Liver (tissue), 9 donors: ENCODE results near the gene PGM5. TPM values are rescaled to one million over a fixed set of nuclear protein-coding genes. Genes with fewer than 3 reads are reported as not detected.

Experiments
- DNase-seq: peaks from one replicate; pipeline ENCODE4 v3.0.0-alpha.2; 2017; ENCODE audit warnings: low spot score
- H3K27ac ChIP-seq, 2 donors: one replicate each; pipeline ENCODE4 v1.7.0; 2013; ENCODE audit warnings: inconsistent platforms in 2 of 2, low read length in 2 of 2, control low read depth in 1 of 2, low read depth in 1 of 2, mild to moderate bottlenecking in 1 of 2
- H3K27me3 ChIP-seq, 4 donors: one replicate each; pipeline versions ENCODE4 v1.6.1 to v1.7.0; 2013; ENCODE audit warnings: low read length in 3 of 4, inconsistent platforms in 1 of 4, mild to moderate bottlenecking in 1 of 4, moderate library complexity in 1 of 4; ENCODE audit not compliant: control insufficient read depth in 4 of 4, insufficient read depth in 4 of 4
- H3K36me3 ChIP-seq, 4 donors: one replicate each; pipeline versions ENCODE4 v1.6.1 to v1.7.0; 2013; ENCODE audit warnings: low read length in 3 of 4, mild to moderate bottlenecking in 3 of 4, low read depth in 1 of 4, moderate library complexity in 1 of 4; ENCODE audit not compliant: control insufficient read depth in 4 of 4, insufficient read depth in 3 of 4
- H3K4me1 ChIP-seq, 4 donors: one replicate each; pipeline versions ENCODE4 v1.6.1 to v1.7.0; 2013; ENCODE audit warnings: low read length in 3 of 4, mild to moderate bottlenecking in 3 of 4, moderate library complexity in 1 of 4; ENCODE audit not compliant: control insufficient read depth in 4 of 4, insufficient read depth in 4 of 4
- H3K4me3 ChIP-seq, 3 donors: one replicate each; pipeline versions ENCODE4 v1.6.1 to v1.7.0; 2013; ENCODE audit warnings: low read length in 3 of 3, control low read depth in 1 of 3, low read depth in 1 of 3, mild to moderate bottlenecking in 1 of 3
- H3K9ac ChIP-seq, 2 donors: one replicate each; pipeline ENCODE4 v1.7.0; 2013; ENCODE audit warnings: low read length in 2 of 2, mild to moderate bottlenecking in 2 of 2, moderate library complexity in 2 of 2, control low read depth in 1 of 2, low read depth in 1 of 2
- H3K9me3 ChIP-seq, 4 donors: one replicate each; pipeline versions ENCODE4 v1.6.1 to v1.7.0; 2013; ENCODE audit warnings: low read length in 3 of 4; ENCODE audit not compliant: control insufficient read depth in 4 of 4
- EGR1 ChIP-seq, 2 donors: IDR thresholded peaks; 2 replicates each; pipeline ENCODE4 v1.6.1; 2016 to 2018; ENCODE audit warnings: antibody characterized with exemption in 2 of 2, low read depth in 2 of 2
- FOXA1 ChIP-seq: IDR thresholded peaks from 2 replicates; pipeline ENCODE4 v1.6.1; 2016; ENCODE audit warnings: antibody characterized with exemption
- FOXA2 ChIP-seq: IDR thresholded peaks from 2 replicates; pipeline ENCODE4 v1.6.1; 2016; ENCODE audit warnings: antibody characterized with exemption
- HNF4A ChIP-seq, 2 donors: conservative IDR thresholded peaks; 2 replicates each; pipeline ENCODE4 v1.6.1; 2016; ENCODE audit warnings: antibody characterized with exemption in 2 of 2, mild to moderate bottlenecking in 2 of 2
- HNF4G ChIP-seq: IDR thresholded peaks from 2 replicates; pipeline ENCODE4 v1.6.1; 2016; ENCODE audit warnings: antibody characterized with exemption
- NR2F2 ChIP-seq: IDR thresholded peaks from 2 replicates; pipeline ENCODE4 v1.6.1; 2016; ENCODE audit warnings: antibody characterized with exemption
- RAD21 ChIP-seq, 2 donors: IDR thresholded peaks; 2 replicates each; pipeline ENCODE4 v1.6.1; 2016; ENCODE audit warnings: antibody characterized with exemption in 2 of 2, mild to moderate bottlenecking in 2 of 2
- RXRA ChIP-seq, 2 donors: IDR thresholded peaks; 2 replicates each; pipeline ENCODE4 v1.6.1; 2017 to 2018; ENCODE audit warnings: antibody characterized with exemption in 2 of 2, mild to moderate bottlenecking in 1 of 2
- SP1 ChIP-seq: IDR thresholded peaks from 2 replicates; pipeline ENCODE4 v1.6.1; 2018; ENCODE audit warnings: antibody characterized with exemption, mild to moderate bottlenecking
- TAF1 ChIP-seq: conservative IDR thresholded peaks from 2 replicates; pipeline ENCODE4 v1.6.1; 2016; ENCODE audit warnings: antibody characterized with exemption, mild to moderate bottlenecking
- WGBS: extraction: QIAGEN DNeasy Blood & Tissue Kit; methylation state at CpG from one replicate; pipeline ENCODE4 v1.1.7; 2013; 5-methylcytosine and 5-hydroxymethylcytosine counted together
- polyA plus RNA-seq, 2 donors: library from polyadenylated mRNA; stranded (reverse) in 1 of 2; unstranded in 1 of 2; fragments of 200-250 nt in 1 of 2; fragments of >200 nt in 1 of 2; fragmentation: Nextera tagmentation in 1 of 2; extraction: Ambion mirVana in 1 of 2; gene quantifications; one replicate each; pipeline versions ENCODE4 v1.2.1 to v1.2.3, GENCODE V29; 2013 to 2015
- total RNA-seq, 2 donors: library from RNA; depleted of rRNA; stranded (reverse); fragments of >200 nt; gene quantifications; one replicate each; pipeline ENCODE4 v1.2.3, GENCODE V29; 2014
- TF ChIP-seq, protein P1 (sequence below): fragments of 150-350 bp; IDR thresholded peaks from 2 replicates; pipeline ENCODE4 v1.5.1; 2017; ENCODE audit warnings: improper control_type of control experiment, low read depth, low read length; ENCODE audit not compliant: missing input control
- TF ChIP-seq, protein P2 (sequence below): IDR thresholded peaks from 2 replicates; pipeline ENCODE4 v1.6.1; 2016; ENCODE audit warnings: antibody characterized with exemption
- TF ChIP-seq, protein P3 (sequence below): IDR thresholded peaks from 2 replicates; pipeline ENCODE4 v1.6.1; 2016; ENCODE audit warnings: antibody characterized with exemption, mild to moderate bottlenecking
- donor health status: healthy.
- donor health status: healthy.
- donor health status: healthy.
- donor health status: healthy.
- donor health status: healthy.

PGM5 gene
- total and polyA plus RNA-seq, 4 donors = 0.63 to 8.5 (median 2.2) TPM

DNA sequence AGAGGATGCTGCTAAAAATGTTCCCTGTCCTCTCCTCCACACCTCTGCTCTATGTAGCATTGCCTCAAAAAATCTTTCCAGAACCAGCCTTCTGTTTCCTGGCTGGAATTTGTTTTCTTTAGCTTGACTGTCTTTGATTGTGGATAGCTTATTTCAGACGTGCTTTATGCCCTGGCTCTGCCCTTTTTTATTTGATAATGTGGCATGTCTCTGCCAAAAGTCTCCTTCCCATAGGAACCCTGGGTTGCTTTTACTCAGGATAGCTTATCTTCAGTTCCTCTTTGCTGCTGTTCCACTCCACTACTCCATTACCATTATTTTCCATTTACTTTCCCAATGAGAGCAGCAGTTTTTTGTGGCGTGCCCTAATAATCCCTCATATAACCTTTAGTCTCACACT, 185.2 kb downstream of the PGM5 start (continued):
- TF ChIP-seq, protein P1, sequence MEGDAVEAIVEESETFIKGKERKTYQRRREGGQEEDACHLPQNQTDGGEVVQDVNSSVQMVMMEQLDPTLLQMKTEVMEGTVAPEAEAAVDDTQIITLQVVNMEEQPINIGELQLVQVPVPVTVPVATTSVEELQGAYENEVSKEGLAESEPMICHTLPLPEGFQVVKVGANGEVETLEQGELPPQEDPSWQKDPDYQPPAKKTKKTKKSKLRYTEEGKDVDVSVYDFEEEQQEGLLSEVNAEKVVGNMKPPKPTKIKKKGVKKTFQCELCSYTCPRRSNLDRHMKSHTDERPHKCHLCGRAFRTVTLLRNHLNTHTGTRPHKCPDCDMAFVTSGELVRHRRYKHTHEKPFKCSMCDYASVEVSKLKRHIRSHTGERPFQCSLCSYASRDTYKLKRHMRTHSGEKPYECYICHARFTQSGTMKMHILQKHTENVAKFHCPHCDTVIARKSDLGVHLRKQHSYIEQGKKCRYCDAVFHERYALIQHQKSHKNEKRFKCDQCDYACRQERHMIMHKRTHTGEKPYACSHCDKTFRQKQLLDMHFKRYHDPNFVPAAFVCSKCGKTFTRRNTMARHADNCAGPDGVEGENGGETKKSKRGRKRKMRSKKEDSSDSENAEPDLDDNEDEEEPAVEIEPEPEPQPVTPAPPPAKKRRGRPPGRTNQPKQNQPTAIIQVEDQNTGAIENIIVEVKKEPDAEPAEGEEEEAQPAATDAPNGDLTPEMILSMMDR = no peak
- TF ChIP-seq RXRA (IDR thresholded peaks at IDR 0.05) (no peak), SP1 (no peak), EGR1 (IDR thresholded peaks at IDR 0.05; ENCODE audit: low read depth in 2 of 2) (no peak), NR2F2 (no peak), HNF4A (conservative IDR thresholded peaks at IDR 0.05) (no peak), FOXA2 (no peak)
- TF ChIP-seq, protein P2, sequence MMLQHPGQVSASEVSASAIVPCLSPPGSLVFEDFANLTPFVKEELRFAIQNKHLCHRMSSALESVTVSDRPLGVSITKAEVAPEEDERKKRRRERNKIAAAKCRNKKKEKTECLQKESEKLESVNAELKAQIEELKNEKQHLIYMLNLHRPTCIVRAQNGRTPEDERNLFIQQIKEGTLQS = no peak

DNA sequence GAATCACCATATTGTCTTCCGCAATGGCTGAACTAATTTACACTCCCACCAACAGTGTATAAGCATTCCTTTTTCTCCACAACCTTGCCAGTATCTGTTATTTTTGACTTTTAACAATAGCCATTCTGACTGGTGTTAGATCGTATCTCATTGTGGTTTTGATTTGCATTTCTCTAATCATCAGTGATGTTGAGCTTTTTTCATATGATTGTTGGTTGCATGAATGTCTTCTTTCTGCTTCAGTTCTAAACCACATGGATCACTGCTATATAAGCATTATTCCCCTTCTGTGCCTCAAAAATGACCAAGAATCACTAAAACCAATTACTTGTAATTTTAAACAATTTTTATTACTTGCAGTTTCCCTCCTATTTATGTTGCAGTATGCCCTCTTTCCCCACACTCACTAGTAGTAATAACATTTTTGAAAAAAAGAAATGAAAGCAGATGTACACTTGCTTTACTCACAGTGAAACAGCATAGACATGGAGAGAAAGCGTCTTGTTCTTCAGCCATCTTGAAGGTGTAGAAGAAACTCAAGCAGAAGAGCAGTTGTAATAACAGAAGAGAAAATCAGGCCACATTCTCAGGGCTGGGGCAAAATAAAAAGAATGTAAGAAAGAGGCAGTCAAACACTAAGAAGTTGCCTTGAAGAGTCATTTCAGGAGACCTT, 188.8 kb downstream of the PGM5 start:
- TF ChIP-seq TAF1 = no peak
- TF ChIP-seq EGR1 (IDR thresholded peaks at IDR 0.05; ENCODE audit: low read depth in 2 of 2) = no peak
- TF ChIP-seq, protein P1 = no peak
- no peak for TF ChIP-seq FOXA1
- no peak for TF ChIP-seq HNF4A (conservative IDR thresholded peaks at IDR 0.05)
- TF ChIP-seq, protein P3, sequence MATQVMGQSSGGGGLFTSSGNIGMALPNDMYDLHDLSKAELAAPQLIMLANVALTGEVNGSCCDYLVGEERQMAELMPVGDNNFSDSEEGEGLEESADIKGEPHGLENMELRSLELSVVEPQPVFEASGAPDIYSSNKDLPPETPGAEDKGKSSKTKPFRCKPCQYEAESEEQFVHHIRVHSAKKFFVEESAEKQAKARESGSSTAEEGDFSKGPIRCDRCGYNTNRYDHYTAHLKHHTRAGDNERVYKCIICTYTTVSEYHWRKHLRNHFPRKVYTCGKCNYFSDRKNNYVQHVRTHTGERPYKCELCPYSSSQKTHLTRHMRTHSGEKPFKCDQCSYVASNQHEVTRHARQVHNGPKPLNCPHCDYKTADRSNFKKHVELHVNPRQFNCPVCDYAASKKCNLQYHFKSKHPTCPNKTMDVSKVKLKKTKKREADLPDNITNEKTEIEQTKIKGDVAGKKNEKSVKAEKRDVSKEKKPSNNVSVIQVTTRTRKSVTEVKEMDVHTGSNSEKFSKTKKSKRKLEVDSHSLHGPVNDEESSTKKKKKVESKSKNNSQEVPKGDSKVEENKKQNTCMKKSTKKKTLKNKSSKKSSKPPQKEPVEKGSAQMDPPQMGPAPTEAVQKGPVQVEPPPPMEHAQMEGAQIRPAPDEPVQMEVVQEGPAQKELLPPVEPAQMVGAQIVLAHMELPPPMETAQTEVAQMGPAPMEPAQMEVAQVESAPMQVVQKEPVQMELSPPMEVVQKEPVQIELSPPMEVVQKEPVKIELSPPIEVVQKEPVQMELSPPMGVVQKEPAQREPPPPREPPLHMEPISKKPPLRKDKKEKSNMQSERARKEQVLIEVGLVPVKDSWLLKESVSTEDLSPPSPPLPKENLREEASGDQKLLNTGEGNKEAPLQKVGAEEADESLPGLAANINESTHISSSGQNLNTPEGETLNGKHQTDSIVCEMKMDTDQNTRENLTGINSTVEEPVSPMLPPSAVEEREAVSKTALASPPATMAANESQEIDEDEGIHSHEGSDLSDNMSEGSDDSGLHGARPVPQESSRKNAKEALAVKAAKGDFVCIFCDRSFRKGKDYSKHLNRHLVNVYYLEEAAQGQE = no peak
- no peak for TF ChIP-seq RAD21 (IDR thresholded peaks at IDR 0.05)
- TF ChIP-seq HNF4G = no peak
- H3K9ac ChIP-seq = no peak overlapping the region
- no peaks in the 10 kb centered on the region for H3K27me3 ChIP-seq
- H3K9me3 ChIP-seq = no peaks in the 10 kb centered on the region
- peaks cover 0 to 3% (median 0%) of the 10 kb centered on the region in 4 donors for H3K4me1 ChIP-seq
- no peaks in the 10 kb centered on the region for H3K36me3 ChIP-seq
- no peak overlapping the region for H3K4me3 ChIP-seq
- 93% methylated on average over 3 of the region's 3 CpGs for WGBS
- no peak for DNase-seq
- H3K27ac ChIP-seq = no peak overlapping the region
